Activated CD4-positive, alpha-beta T cell treated with anti-CD3 and anti-CD28 coated beads, Interleukin-2, Interleukin-6, amounts not matched to agents 100 ng/mL and 50 ng/mL, durations not matched to agents 16 hours and 8 hours (primary cell): Measurements from ENCODE around the gene TP53TG5.
A peak's percentile ranks its signal among the peaks of the same experiment; 100 is the strongest.

Source experiments
- DNase-seq: peaks from one replicate; pipeline ENCODE4 v3.0.0-alpha.2; 2020

Gene TP53TG5

GRCh38 chr20:45405571-45406259 lies 27.6 kb upstream of the TP53TG5 start:
- DNase-seq: no peak

- DNase-seq: no peak
These were observed 26.3 kb upstream of the TP53TG5 start for GRCh38 chr20:45404438-45404837.

- no peak for DNase-seq
These were observed 24.8 kb upstream of the TP53TG5 start for GRCh38 chr20:45402946-45403345.

DNA sequence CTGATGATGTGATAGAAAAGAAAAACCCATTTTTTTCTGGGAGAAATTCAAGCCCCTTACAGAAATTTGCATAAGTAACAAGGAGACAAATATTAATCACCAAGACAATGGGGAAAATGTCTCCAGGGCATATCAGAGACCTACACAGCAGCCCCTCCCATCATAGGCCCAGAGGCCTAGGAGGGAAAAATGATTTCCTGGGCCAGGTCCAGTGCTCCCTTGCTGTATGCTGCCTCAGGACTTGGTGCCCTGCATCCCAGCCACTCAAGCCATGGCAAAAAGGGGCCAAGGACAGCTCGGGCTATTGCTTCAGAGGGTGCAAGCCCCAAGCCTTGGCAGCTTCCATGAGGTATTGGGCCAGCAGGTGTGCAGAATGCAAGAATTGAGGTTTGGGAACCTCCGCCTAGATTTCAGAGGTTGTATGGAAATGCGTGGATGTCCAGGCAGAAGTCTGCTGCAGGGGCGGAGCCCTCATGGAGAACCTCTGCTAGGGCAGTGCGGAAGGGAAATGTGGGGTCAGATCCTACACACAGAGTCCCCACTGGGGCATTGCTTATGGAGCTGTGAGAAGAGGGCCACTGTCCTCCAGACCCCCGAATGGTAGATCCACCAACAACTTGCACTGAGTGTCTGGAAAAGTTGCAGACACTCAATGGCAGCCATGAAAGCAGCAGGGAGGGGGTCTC lies 22.4 kb upstream of the TP53TG5 start:
- no peak for DNase-seq

DNA sequence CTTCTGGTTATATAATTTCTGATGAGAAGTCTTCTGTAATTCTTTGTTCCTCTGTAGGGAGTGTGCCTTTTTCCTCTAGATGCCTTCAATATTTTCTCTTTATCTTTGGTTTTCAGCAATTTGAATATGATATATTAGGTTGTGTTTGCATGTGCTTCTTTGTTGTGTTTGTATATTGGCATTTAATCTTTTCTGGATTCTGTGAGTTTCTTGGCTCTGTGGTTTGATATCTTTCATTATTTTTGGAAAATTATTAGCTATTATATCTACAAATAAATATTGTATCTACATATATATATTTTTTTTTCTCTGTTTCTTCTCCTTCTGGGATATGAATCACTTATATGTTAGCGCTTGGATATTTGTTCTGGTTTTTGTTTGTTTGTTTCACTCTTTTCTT lies 20.9 kb upstream of the TP53TG5 start:
- DNase-seq: no peak

GRCh38 chr20:45395114-45395415 lies 16.9 kb upstream of the TP53TG5 start:
- no peak for DNase-seq

- DNase-seq: no peak
These were observed 16.3 kb upstream of the TP53TG5 start for GRCh38 chr20:45394221-45395113.

GRCh38 chr20:45392733-45393132 lies 14.6 kb upstream of the TP53TG5 start:
- no peak for DNase-seq

DNA sequence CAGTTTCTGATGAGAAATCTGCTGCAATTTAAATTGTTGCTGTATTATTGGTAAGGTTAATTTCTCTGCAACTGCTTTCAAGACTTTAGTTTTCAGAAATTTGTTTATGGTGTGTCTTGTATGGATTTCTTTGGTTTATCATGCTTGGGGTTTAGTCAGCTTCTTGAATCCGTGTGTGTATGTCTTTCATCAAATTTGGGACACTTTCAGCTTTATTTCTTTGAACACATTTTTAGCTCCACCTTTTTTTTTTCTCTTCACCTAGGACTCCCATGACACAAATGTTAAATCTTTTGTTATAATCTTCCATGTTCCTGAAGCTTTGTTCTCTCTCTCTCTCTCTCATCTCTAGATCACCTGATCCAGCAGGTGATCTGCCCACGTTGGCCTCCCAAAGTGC lies 13.4 kb upstream of the TP53TG5 start:
- no peak for DNase-seq

DNA sequence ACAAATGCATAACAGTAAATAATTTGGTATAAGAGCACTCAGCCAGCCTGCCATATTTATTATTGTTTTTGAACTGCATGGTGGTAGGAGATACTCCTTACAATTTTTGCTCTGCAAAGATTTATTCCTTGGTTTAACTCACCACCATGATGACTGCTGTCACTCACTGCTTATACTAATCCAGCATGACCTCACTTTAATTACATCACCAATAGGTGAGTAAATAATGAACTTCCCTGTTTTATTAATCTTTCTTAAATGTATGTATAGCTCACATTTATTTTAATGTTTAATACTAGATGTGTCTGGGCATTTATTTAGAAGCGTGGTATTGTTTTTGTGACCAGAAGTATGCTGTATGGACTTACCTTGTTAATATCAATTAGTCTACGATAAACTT lies 12.8 kb upstream of the TP53TG5 start:
- no peak for DNase-seq

DNA sequence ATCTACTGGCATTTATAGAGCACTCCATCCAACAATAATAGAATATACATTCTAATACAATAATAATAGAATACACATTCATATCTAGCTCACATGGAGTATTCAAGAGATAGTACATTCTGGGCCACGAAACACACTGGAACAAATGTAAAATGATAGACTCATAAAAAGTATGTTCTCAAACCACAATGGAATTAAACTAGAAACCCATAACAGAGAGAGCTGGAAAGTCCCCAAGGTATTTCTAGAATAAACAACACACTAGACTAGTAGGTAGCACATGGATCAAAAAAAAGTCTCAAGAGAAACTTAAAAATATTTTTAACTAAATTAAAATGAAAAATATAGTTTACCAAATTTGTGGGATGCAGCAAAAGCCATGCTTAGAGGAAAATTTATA lies 9.1 kb upstream of the TP53TG5 start:
- no peak for DNase-seq

GRCh38 chr20:45377269-45377668 lies 856 bp downstream of the TP53TG5 start:
- DNase-seq: no peak

GRCh38 chr20:45374966-45375365 lies 3.2 kb downstream of the TP53TG5 start:
- no peak for DNase-seq

DNA sequence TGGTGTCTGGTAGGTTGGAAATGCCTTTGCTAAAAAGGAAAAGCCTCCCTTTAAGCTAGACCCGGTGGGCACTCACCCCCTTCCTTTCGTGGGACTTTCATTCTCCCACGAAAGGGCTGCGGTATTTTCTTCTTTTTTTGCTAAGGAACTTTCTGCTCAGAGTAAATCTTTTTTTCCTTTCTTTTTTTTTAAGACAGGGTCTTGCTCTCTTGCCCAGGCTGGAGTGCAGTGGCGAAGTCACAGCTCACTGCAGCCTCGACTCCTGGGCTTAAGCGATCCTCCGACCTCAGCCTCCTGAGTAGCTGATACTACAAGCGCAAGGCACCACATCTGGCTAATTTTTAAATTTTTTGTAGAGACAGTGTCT lies 4.0 kb downstream of the TP53TG5 start:
- DNase-seq: no peak

GRCh38 chr20:45373353-45374100 lies 4.6 kb downstream of the TP53TG5 start:
- DNase-seq: peak; percentile 93

DNA sequence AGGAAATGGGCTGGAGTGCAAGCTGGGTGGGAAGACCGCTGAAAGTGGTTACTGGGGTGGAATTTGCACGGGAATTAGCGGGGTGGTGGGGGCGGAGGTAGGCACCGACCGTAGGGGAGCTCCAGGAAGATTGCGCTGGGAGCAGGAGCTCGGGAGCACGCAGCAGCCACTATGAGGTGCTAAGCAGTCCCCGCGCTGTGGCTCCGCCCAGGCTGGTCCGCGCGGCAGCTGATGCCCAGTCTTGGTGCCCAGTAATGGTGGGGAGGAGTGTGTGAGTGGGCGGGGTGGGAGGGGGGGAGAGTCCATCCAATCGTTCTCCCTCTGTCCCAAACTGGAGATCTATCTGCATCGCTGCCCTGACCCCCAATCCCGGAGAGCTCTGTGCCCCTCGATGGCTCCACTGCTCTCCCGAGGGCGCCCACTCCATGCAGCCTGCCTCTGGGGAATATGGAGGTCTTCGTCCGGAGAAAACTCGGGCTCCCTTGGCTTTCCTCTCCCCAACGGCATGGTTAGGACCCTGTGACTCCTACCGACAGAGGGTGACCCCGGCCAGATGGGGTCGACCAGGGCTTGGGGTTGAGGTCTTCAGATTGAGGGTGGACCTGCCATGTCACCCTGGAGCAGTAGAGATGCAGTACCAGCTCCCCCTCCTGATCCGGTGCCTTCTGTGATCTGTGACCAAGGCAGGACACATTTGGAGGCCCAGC lies 5.3 kb downstream of the TP53TG5 start:
- no peak for DNase-seq

- DNase-seq: no peak
These were observed 5.9 kb downstream of the TP53TG5 start for GRCh38 chr20:45372241-45372640.

GRCh38 chr20:45370571-45371160 lies 7.5 kb downstream of the TP53TG5 start:
- no peak for DNase-seq

GRCh38 chr20:45368221-45368980 lies 9.7 kb downstream of the TP53TG5 start:
- DNase-seq: peak; percentile 77

GRCh38 chr20:45367126-45367525 lies 11.0 kb downstream of the TP53TG5 start:
- no peak for DNase-seq

DNA sequence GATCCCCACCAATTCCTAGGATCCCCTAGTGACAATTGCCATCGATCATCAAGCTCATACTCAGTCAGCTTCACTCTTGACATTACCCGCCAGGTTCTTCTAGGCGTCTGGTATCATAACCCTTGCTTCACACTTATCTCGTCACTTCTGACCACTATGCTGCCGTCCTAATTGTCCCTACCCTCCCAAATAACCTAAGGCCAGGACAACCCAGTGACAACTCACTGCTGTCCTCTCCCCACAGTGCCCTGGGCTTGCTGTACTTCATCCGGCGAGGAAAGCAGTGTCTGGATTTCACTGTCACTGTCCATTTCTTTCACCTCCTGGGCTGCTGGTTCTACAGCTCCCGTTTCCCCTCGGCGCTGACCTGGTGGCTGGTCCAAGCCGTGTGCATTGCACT lies 11.5 kb downstream of the TP53TG5 start:
- DNase-seq: no peak
